Measurements from ENCODE around the gene NUFIP2.

DNA sequence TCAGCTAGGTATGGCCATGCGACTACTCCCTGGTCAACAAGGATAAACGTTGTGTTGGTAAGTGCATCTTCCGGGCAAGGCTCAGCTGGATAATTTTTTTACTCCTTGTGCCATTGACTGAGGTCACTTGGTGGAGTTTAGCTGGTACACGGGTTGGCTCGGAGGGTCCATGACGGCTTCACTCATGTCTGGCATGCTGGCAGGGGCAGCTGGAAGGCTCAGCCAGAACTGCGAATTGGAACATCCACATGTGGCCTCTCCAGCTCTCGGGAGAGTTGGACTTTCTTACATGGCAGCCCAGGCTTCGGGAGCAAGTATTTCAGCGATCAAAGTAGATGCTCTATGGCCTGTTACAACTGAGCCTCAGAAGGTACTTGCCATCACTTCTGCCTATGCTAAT is 78.8 kb downstream of the NUFIP2 start:
- no peak for TF ChIP-seq POLR2AphosphoS5 (IDR thresholded peaks at IDR 0.05)
- TF ChIP-seq, protein P1, sequence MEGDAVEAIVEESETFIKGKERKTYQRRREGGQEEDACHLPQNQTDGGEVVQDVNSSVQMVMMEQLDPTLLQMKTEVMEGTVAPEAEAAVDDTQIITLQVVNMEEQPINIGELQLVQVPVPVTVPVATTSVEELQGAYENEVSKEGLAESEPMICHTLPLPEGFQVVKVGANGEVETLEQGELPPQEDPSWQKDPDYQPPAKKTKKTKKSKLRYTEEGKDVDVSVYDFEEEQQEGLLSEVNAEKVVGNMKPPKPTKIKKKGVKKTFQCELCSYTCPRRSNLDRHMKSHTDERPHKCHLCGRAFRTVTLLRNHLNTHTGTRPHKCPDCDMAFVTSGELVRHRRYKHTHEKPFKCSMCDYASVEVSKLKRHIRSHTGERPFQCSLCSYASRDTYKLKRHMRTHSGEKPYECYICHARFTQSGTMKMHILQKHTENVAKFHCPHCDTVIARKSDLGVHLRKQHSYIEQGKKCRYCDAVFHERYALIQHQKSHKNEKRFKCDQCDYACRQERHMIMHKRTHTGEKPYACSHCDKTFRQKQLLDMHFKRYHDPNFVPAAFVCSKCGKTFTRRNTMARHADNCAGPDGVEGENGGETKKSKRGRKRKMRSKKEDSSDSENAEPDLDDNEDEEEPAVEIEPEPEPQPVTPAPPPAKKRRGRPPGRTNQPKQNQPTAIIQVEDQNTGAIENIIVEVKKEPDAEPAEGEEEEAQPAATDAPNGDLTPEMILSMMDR (IDR thresholded peaks at IDR 0.05), result no peak

Measured in transverse colon (tissue), 4 donors.